Spleen (tissue), 11 donors: ENCODE data around the gene PYGO1. TPM values are rescaled to one million over a fixed set of nuclear protein-coding genes. Genes with fewer than 3 reads are reported as not detected.
"Not testable (repeated sequence)": the region's sequence is repeated elsewhere in the genome, so short reads cannot be mapped to it uniquely, and the experiment has no call there.

Experiments
- DNase-seq: peaks from one replicate; pipeline ENCODE4 v3.0.0-alpha.2; 2020
- H3K27ac ChIP-seq, 8 donors: fragments of 200-600 bp; sonication (generic) in 7 of 8; 1 replicate in 4 of 8; 2 replicates in 4 of 8; pipeline versions ENCODE4 v1.5.0 to v1.8.0; 2016 to 2021; ENCODE audit warnings: inconsistent platforms in 4 of 8, mild to moderate bottlenecking in 4 of 8, moderate library complexity in 1 of 8
- H3K27me3 ChIP-seq, 7 donors: fragments of 200-600 bp; sonication (generic) in 6 of 7; replicated peaks in 1 of 7; 1 replicate in 4 of 7; 2 replicates in 3 of 7; pipeline versions ENCODE4 v1.5.0 to v1.8.0; 2016 to 2021; ENCODE audit warnings: inconsistent platforms in 3 of 7, mild to moderate bottlenecking in 1 of 7
- H3K36me3 ChIP-seq, 6 donors: fragments of 200-600 bp; sonication (generic) in 5 of 6; 1 replicate in 4 of 6; 2 replicates in 2 of 6; pipeline versions ENCODE4 v1.5.0 to v1.8.0; 2016 to 2021; ENCODE audit warnings: inconsistent platforms in 2 of 6
- H3K4me1 ChIP-seq, 6 donors: fragments of 200-600 bp; sonication (generic) in 5 of 6; 1 replicate in 3 of 6; 2 replicates in 3 of 6; pipeline versions ENCODE4 v1.5.0 to v1.8.0; 2016 to 2021; ENCODE audit warnings: inconsistent platforms in 3 of 6
- H3K4me3 ChIP-seq, 8 donors: fragments of 200-600 bp; sonication (generic) in 7 of 8; 1 replicate in 4 of 8; 2 replicates in 4 of 8; pipeline versions ENCODE4 v1.5.0 to v1.8.0; 2016 to 2021; ENCODE audit warnings: inconsistent platforms in 4 of 8, mild to moderate bottlenecking in 4 of 8, moderate library complexity in 2 of 8
- H3K9me3 ChIP-seq, 8 donors: fragments of 200-600 bp; sonication (generic) in 7 of 8; 1 replicate in 4 of 8; 2 replicates in 4 of 8; pipeline versions ENCODE4 v1.5.0 to v1.8.0; 2016 to 2021; ENCODE audit warnings: inconsistent platforms in 4 of 8
- CTCF ChIP-seq, 11 experiments: fragments of 200-600 bp in 7 of 11; fragments of 450-650 bp in 4 of 11; sonication (generic) in 4 of 11; IDR thresholded peaks in 8 of 11; conservative IDR thresholded peaks in 3 of 11; 1 replicate in 7 of 11; 2 replicates in 4 of 11; pipeline versions ENCODE4 v1.4.0 to v1.8.0; 2016 to 2021; ENCODE audit warnings: antibody characterized with exemption in 11 of 11, inconsistent platforms in 4 of 11, mild to moderate bottlenecking in 1 of 11
- POLR2A ChIP-seq, 3 donors: fragments of 450-650 bp; IDR thresholded peaks; one replicate each; pipeline ENCODE4 v1.5.1; 2017; ENCODE audit warnings: antibody characterized with exemption in 3 of 3, mild to moderate bottlenecking in 1 of 3
- POLR2AphosphoS5 ChIP-seq, 3 donors: sonication (generic); formaldehyde crosslinking; IDR thresholded peaks; one replicate each; pipeline ENCODE4 v1.5.1; 2017; ENCODE audit warnings: antibody characterized with exemption in 3 of 3
- WGBS, 5 donors: extraction: QIAGEN DNeasy Blood & Tissue Kit in 3 of 5; methylation state at CpG; one replicate each; pipeline versions ENCODE4 v1.1.5 to v1.1.7; 2013 to 2018; 5-methylcytosine and 5-hydroxymethylcytosine counted together
- intact Hi-C: fragments of 100-400 bp; cut with DNase I; formaldehyde crosslinking; loops from one replicate; pipeline ENCODE4 v1.15.0; 2023; ENCODE audit warnings: low total_unique reads
- polyA plus RNA-seq, 3 donors: library from polyadenylated mRNA; stranded (reverse); fragments of 200-250 nt; gene quantifications; one replicate each; pipeline ENCODE4 v1.2.1, GENCODE V29; 2013
- total RNA-seq, 7 donors: library from RNA; depleted of rRNA in 3 of 7; stranded (reverse); fragments of >200 nt in 3 of 7; fragmentation: NEBNext Ultra II Directional in 4 of 7; extraction: Animal tissue kit (Norgen Biotek cat#: 25700) in 4 of 7; gene quantifications; one replicate each; pipeline versions ENCODE4 v1.1.0 to v1.2.1, GENCODE V29; 2016 to 2021
- donor health status: healthy with polysubstance abuse.
- donor health status: DM: no; HTN: no; CAD: no; lungs with moderate emphysema.
- donor health status: DM: no; HTN: no; CAD: no.
- donor health status: Bipolar disorder and iron deficiency.
- donor health status: healthy.
- donor health status: DM: no; HTN: no; CAD: no.
- donor health status: DM: yes; HTN: yes; CAD: no.

PYGO1 gene
- total and polyA plus RNA-seq, 10 donors = 0.11 to 1.5 (median 0.94) TPM

GRCh38 chr15:55601374-55601773, 13.2 kb upstream of the PYGO1 start:
- DNase-seq = no peak
- intact Hi-C loops = no loop called here
- Histone ChIP-seq H3K27ac (no peak overlapping the region), H3K9me3 (peaks cover 0 to 10% (median 6%) of the 10 kb centered on the region in 8 donors), H3K4me1 (no peaks in the 10 kb centered on the region), H3K4me3 (no peak overlapping the region), H3K27me3 (peaks cover 0 to 8% (median 0%) of the 10 kb centered on the region in 7 donors), H3K36me3 (no peaks in the 10 kb centered on the region)
- WGBS, 5 donors = 83 to 96% (median 86%) methylated on average over 5 of the region's 5 CpGs
- TF ChIP-seq POLR2A (IDR thresholded peaks at IDR 0.05) = no peak
- TF ChIP-seq POLR2AphosphoS5 (IDR thresholded peaks at IDR 0.05) = no peak
- no peak for TF ChIP-seq CTCF (IDR thresholded peaks at IDR 0.05 in 8 of 11, conservative IDR thresholded peaks at IDR 0.05 in 3 of 11)

- TF ChIP-seq POLR2AphosphoS5 (IDR thresholded peaks at IDR 0.05) = no peak
- Histone ChIP-seq H3K4me3 (no peak overlapping the region), H3K27me3 (peaks cover 0 to 8% (median 0%) of the 10 kb centered on the region in 7 donors), H3K36me3 (no peaks in the 10 kb centered on the region), H3K27ac (no peak overlapping the region), H3K4me1 (no peaks in the 10 kb centered on the region), H3K9me3 (no peaks in the 10 kb centered on the region)
- intact Hi-C loops = no loop called here
- 84 to 96% (median 89%) methylated on average over 3 of the region's 3 CpGs for WGBS, 5 donors
- no peak for DNase-seq
Observed at GRCh38 chr15:55599439-55599838, 11.3 kb upstream of the PYGO1 start.

GRCh38 chr15:55593019-55593418, 4.9 kb upstream of the PYGO1 start:
- H3K4me3 ChIP-seq, H3K4me1 ChIP-seq, DNase-seq, H3K9me3 ChIP-seq, intact Hi-C loops, H3K36me3 ChIP-seq, H3K27ac ChIP-seq: not testable (repeated sequence)
- whole genome bisulfite sequencing, 5 donors = 95 to 100% (median 97%) methylated on average over 1 of the region's 1 CpG
- H3K27me3 ChIP-seq = peaks cover 0 to 34% (median 11%) of the 10 kb centered on the region in 7 donors

- 52 to 70% (median 63%) methylated on average over 3 of the region's 3 CpGs for WGBS, 5 donors
- TF ChIP-seq POLR2AphosphoS5 (IDR thresholded peaks at IDR 0.05) = no peak
- no peak for TF ChIP-seq POLR2A (IDR thresholded peaks at IDR 0.05)
- no peak for TF ChIP-seq CTCF (IDR thresholded peaks at IDR 0.05 in 8 of 11, conservative IDR thresholded peaks at IDR 0.05 in 3 of 11)
- intact Hi-C loops = no loop called here
- DNase-seq = no peak
- Histone ChIP-seq H3K27me3 (peaks cover 0 to 56% (median 29%) of the 10 kb centered on the region in 7 donors), H3K4me1 (peaks cover 0 to 13% (median 6%) of the 10 kb centered on the region in 6 donors), H3K4me3 (no peak overlapping the region), H3K27ac (no peak overlapping the region), H3K36me3 (no peaks in the 10 kb centered on the region), H3K9me3 (no peaks in the 10 kb centered on the region)
Observed at GRCh38 chr15:55590788-55591187, 2.6 kb upstream of the PYGO1 start.

GRCh38 chr15:55589287-55589686, 1.1 kb upstream of the PYGO1 start:
- no peak for TF ChIP-seq POLR2AphosphoS5 (IDR thresholded peaks at IDR 0.05)
- TF ChIP-seq CTCF (IDR thresholded peaks at IDR 0.05 in 8 of 11, conservative IDR thresholded peaks at IDR 0.05 in 3 of 11) = no peak
- TF ChIP-seq POLR2A (IDR thresholded peaks at IDR 0.05) = no peak
- no peaks in the 10 kb centered on the region for H3K9me3 ChIP-seq
- H3K27ac ChIP-seq = no peak overlapping the region
- 77 to 92% (median 87%) methylated on average over 10 of the region's 10 CpGs for WGBS, 5 donors
- DNase-seq = no peak
- H3K4me1 ChIP-seq = peaks cover 0 to 13% (median 6%) of the 10 kb centered on the region in 6 donors
- no peaks in the 10 kb centered on the region for H3K36me3 ChIP-seq
- peaks cover 0 to 71% (median 42%) of the 10 kb centered on the region in 7 donors for H3K27me3 ChIP-seq
- intact Hi-C loops = no loop called here
- no peak overlapping the region for H3K4me3 ChIP-seq
